ENCODE results near the gene TP53TG5. TPM values are rescaled to one million over a fixed set of nuclear protein-coding genes. Genes with fewer than 3 reads are reported as not detected.
"Not testable (repeated sequence)": the region's sequence is repeated elsewhere in the genome, so short reads cannot be mapped to it uniquely, and the experiment has no call there.

TP53TG5 gene
- polyA plus RNA-seq, 5 donors = 1.2 to 2.1 (median 1.5) TPM

GRCh38 chr20:45368221-45368980 lies 9.7 kb downstream of the TP53TG5 start:
- DNase-seq = no peak

- no peak for DNase-seq
These were observed 11.0 kb downstream of the TP53TG5 start for GRCh38 chr20:45367126-45367525.

- no peak for DNase-seq
These were observed 11.5 kb downstream of the TP53TG5 start for GRCh38 chr20:45366631-45367030.

DNA sequence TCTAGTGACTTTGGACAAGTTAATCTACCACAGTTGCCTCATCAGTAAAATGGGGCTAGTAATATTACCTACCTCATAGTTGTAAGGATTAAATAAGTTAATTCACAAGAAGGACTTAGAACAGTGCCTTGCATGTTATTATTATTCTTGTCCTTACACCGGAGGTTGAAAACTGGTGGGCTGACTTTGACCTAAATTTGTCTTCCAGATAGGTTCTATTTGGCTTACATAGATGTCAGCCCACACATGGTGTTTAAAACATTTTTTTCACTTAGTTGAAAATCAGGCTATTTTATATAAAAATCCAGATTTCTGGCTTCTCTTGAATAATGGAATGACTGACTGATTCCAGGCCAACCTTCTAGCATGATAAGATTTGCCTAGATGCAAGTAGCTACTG lies 11.9 kb downstream of the TP53TG5 start:
- DNase-seq = no peak

GRCh38 chr20:45365444-45365970 lies 12.6 kb downstream of the TP53TG5 start:
- DNase-seq = no peak

- DNase-seq = no peak
These were observed 14.3 kb downstream of the TP53TG5 start for GRCh38 chr20:45363611-45364492.

DNA sequence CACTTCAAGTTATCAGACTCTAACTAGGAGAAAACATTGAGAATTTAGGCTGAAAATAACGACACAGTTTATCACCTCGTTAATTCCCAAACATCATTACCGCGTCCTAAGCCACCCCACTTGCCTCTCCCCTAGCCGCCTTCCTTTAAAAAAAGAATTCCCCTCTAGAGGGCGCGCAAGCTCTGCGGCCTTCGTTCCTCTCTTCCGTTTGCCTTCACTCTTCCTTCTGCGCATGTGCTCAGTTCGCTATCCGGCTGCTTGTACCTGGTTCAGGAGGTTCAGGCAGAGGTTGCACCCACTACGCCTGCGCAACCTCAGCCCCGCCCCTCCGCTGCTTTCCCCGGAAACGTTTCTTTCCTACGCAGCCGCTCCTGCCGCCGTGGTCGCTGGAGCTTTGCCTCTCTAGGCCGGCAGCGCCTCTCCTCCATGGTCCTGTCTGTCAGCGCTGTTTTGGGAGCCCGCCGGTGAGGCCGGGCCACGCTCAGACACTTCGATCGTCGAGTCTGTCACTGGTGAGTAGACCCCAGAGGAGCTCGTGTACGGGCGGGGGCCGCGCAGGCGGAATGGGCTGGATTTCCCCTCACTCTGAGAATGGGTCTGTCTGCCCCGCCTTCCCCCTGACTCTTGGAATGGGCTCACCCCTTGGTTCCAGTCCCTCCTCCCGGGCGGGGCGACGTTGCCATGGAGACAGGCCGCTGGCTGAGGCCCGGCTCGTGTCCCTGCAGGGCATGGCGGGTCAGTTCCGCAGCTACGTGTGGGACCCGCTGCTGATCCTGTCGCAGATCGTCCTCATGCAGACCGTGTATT lies 15.1 kb downstream of the TP53TG5 start, which contains the start of gene SYS1:
TSS of gene SYS1 (plus strand) at position 353 of the 807 bp plus-strand sequence. CDS start at position 729, 376 bp downstream.
- peak; percentile 98 to 99 for DNase-seq

GRCh38 chr20:45361793-45362192 lies 16.3 kb downstream of the TP53TG5 start:
- DNase-seq = no peak

DNA sequence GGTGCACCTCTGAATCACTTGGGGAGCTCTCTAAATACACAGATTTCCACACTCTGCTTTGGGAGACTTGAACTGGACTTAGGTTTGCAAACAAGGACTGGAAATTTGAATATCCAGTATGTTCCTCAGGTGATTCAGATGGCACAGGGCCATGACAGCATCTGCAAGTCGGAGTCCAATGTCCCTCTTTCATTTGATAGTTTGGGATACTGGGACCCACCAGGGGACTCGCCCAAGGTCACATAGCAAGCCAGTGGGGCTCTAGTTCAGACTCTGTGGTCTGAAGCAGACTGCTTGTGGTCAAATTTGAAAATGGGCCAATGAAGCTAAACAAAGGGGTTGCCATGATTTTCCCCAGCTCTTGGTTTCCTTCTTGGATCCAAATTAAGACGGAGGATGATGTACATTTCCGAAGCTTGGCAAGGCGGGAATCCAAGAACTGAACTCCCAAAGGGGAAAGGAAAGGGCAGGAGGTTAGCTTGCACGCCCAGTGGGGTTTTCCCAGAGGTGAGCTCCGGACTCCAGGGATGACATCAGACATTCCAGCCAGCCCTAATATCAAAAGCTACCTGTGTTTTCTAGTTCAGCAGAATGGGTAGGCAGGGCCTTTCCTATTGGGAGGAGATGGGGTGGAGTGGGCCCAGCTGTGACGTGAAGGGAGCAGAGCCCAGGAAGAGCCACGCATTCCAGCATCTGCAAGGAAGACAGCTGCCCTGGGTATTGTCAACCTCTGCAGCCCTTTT lies 18.5 kb downstream of the TP53TG5 start:
- DNase-seq = no peak

DNA sequence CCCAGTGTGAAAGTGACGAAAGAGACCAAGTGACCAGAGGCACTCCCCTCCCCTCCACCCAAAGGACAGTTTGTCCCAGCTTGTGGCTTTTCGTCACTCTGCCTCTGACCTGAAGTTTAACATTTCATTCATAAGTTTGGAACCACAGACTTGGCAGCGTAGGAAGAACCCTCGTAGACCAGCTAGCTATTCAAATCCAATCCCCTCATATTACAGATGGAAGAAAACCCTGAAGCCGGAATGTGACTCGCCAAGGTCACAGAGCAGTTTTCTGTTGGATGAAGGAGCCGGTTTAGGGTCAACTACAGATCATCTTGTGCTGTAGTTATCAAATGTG lies 19.1 kb downstream of the TP53TG5 start:
- no peak for DNase-seq

- DNase-seq = no peak
These were observed 19.6 kb downstream of the TP53TG5 start for GRCh38 chr20:45358282-45359068.

GRCh38 chr20:45355209-45356084 lies 22.7 kb downstream of the TP53TG5 start:
- no peak for DNase-seq

DNA sequence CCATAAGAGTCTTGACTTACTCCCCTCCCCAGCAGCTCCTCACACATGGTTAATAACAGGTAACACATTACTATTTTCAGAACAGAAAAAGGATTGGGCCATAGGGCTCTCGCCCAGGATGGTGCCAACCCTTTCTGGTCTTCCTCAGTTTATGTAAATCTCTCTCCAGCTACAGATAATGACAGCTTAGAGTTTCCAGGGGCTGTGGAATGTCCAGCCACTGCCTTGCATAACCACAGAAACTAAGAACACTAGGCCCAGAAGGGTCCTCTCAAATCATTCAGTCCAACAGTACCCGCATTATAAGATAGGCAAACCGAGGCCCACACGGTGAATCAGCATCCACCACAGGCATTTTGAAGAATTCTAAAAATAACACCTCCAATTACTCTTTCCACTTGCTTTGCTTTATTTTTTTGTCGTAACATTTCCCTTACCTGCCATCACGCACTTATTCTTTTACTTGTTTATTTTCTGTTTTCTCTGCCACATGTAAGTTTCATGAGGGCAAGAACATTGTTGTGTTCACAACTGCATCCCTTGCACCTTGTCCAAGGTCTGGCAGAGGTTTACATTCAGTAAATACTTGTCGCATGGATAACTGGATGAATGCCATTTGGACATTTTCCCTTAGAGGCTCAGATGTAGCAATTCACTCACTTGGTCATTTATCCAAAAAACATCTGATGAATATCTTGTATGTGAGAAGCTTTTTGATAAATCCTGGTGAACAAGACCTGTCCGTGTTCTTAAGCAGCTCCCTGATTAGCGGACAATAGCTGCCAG lies 23.5 kb downstream of the TP53TG5 start:
- no peak for DNase-seq

DNA sequence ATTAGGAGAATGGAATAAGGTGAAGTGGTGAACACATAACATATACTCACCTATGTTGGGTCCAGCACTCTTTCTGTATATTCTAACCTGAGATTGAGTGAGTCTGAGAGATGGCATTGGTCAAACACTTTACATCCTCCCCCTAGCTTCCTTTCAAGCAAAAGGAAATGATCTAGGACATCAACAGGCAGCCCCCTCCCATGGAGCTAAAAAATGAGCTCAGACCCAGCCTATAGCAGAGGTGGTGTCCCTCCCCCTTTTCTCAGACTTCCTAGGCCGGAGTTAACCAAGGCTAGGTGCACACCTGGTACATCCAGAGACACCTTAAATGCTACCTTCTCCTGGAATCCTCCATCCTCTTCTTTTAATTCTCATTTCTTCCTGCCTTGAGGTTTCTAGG lies 24.4 kb downstream of the TP53TG5 start:
- DNase-seq = no peak

GRCh38 chr20:45352729-45353128 lies 25.4 kb downstream of the TP53TG5 start:
- no peak for DNase-seq

- DNase-seq = not testable (repeated sequence)
These were observed 27.3 kb downstream of the TP53TG5 start for GRCh38 chr20:45350795-45351194.

- no peak for DNase-seq
These were observed 27.9 kb downstream of the TP53TG5 start for GRCh38 chr20:45350217-45350616.

All from right lung (tissue), 5 donors.